HG02938 (cell line): ENCODE data around the gene RSRC2.
"Not testable (repeated sequence)": the region's sequence is repeated elsewhere in the genome, so short reads cannot be mapped to it uniquely, and the experiment has no call there.

Source experiments
- ATAC-seq: cut with Tn5 transposase; IDR thresholded peaks from one replicate; pipeline ENCODE4 v1.9.1; 2021; ENCODE audit warnings: mild to moderate bottlenecking, moderate library complexity; ENCODE audit not compliant: unreplicated experiment

RSRC2 gene, protein sequence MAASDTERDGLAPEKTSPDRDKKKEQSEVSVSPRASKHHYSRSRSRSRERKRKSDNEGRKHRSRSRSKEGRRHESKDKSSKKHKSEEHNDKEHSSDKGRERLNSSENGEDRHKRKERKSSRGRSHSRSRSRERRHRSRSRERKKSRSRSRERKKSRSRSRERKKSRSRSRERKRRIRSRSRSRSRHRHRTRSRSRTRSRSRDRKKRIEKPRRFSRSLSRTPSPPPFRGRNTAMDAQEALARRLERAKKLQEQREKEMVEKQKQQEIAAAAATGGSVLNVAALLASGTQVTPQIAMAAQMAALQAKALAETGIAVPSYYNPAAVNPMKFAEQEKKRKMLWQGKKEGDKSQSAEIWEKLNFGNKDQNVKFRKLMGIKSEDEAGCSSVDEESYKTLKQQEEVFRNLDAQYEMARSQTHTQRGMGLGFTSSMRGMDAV

DNA sequence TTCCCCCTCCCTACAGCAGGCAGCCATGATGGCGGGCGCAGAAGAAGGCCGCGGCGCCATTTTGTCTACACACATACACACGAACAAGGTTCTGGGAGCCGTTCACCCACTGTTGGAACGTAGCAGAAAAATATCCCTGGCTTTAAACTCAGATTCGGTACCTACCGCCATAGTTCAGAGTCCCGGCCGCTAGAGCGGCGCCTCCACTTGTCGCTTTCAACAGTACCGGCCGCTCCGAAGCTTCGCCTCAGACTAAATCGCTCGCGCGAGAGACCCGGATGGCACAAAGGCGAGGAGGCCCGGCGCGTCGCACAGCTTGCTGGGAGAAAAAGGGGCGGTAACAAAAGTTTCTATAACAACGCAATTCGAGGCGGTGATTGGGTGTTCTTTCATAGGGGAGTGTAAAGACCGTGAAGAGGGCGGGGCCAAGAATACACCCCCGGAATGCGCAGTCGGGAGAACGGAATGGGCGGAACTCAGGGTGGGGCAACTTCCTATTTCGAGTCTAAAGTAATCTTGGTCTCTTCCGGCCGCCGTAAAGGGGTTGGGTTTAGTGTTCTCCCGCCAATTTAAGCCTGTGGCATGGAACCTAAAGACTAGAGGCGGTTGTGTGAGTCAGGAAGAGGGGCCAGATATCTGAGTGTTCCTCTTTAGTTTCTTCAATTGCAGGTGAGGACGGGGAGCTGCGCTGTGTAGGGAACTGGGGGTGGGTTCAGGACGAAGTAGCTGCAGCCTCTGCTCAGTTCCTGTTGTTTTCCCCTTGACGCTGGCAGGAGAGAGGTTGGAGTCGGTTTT, at the start of gene RSRC2, which contains the start of gene KNTC1:
Gene RSRC2 (minus strand): TSS at position 254 of the 795 bp plus-strand sequence. CDS start 83 bp downstream, at position 171.
Gene KNTC1 (plus strand): TSS at position 567 of the 795 bp plus-strand sequence. CDS start 2,815 bp downstream, outside the sequence.
- ATAC-seq = peak; percentile 92

GRCh38 chr12:122571821-122572220, 45.1 kb upstream of the RSRC2 start:
- no peak for ATAC-seq

DNA sequence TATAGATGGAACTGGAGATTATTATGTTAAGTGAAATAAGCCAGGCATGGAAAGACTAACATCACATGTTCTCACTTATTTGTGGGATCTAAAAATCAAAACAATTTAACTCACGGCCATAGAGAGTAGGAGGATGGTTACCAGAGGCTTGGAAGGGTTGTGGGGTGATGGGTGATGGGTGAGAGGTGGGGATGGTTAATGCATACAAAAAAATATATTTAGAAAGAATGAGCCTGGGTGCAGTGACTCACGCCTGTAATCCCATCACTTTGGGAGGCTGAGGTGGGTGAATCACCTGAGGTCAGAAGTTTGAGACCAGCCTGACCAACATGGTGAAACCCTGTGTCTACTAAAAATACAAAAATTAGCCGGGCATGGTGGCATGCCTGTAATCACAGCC, 43.3 kb upstream of the RSRC2 start:
- ATAC-seq = not testable (repeated sequence)

GRCh38 chr12:122569288-122569687, 42.6 kb upstream of the RSRC2 start:
- ATAC-seq = no peak

DNA sequence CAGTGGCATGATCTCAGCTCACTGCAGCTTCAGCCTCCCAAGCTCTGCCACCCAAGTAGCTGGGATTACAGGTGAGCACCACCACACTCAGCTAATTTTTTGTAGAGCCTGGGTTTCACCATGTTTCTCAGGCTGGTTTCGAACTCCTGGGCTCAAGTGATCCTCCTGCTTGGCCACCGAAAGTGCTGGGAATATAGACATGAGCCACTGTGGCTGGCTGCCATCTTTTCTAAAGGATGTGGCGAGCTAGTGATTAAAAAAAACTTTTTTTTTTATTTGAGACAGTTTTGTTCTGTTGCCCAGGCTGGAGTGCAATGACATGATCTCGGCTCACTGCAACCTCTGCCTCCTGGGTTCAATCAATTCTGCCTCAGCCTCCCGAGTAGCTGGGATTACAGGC, 40.1 kb upstream of the RSRC2 start:
- not testable (repeated sequence) for ATAC-seq

DNA sequence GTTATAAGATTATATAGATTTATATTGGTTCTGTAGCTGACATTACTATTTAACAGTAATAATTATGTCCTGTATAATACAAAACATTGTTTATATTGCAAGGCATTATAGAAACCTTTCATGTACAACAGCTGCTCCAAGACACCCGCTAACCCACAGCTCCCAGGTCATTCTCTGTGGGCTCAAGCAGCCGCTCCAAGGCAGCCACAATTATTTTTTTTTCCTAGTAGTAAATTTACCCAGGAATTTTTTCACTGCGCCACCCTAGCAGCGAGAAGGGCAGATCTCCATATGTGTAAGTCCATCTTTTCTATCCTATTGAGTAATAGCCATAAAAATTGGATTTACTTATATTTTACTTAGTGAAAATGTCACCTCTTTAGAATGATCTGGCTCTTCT, 36.6 kb upstream of the RSRC2 start:
- no peak for ATAC-seq

DNA sequence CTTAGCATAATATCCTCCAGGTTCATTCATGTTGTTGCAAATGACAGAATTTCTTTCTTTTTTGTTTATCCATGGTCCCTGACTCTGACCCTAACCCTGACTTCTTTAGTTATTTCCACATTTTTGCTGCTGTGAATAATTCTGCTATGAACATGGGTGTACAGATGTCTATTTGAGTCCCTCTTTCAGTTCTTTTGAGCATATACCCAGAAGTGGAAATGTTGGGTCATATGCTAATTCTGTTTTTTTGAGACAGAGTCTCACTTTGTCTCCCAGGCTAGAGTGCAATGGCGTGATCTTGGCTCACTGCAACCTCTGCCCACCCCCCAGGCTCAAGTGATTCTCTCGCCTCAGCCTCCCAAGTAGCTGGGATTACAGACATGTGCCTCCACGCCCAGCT, 33.4 kb upstream of the RSRC2 start:
- ATAC-seq = no peak

GRCh38 chr12:122558745-122559641, 32.3 kb upstream of the RSRC2 start:
- ATAC-seq = peak; percentile 45

DNA sequence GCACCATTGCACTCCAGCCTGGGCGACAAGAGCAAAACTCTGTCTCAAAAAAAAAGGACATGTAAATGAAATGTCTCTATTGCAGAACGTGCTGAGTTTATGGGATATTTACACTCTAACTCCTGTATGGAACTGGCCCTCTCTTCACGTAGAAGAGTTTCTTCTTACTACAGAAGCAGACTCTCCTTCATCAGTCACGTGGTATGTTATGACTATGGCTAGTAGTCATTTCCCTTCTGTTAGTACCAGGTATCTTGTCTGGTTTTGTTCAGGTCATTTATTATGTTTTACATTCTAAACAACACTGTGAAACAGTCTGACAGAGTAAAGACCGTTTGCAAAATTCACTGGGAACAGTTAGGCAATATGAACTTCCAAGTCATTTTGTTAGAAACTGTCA, 20.6 kb upstream of the RSRC2 start:
- no peak for ATAC-seq

DNA sequence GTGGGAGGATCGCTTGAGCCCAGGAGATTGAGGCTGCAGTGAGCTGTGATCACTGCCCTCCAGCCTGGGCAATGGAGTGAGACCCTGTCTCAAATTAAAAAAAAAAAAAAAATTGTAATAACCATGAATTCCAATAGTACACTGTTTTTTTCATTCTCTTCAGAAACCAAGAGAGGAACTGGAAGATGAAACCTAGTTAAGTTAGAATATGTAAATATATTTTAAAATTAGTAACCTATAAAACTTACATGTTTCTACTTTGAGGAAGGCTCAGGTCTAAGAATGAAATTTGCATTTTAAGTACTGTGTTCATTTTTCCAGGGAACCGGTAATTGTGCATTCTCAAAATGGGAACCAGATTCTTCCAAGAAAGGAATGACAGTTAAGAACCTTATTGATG, 19.1 kb upstream of the RSRC2 start:
- peak; percentile 72 for ATAC-seq

- no peak for ATAC-seq
These were observed 17.8 kb upstream of the RSRC2 start for GRCh38 chr12:122544537-122544936.

DNA sequence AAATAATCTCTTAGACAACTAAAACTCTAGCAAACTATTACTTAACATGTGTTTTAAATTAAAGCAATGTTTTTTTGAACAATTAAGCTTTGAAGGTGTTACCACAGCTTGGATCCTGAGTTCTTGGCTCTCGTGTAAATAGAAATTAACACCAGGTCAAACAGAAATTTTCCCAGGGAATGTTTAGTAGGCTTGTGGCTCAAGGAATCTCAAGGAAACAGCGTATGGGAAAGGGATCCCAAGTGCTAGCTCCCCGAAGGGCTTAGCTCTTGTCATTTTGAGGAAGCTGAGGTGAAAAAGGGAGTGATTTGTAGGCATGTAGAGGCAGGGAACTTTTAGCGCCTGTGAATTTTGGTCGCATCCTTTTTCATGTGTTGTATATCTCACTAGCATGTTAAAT, 11.8 kb upstream of the RSRC2 start:
- ATAC-seq = no peak

GRCh38 chr12:122537021-122537420, 10.3 kb upstream of the RSRC2 start:
- ATAC-seq = no peak

- ATAC-seq = no peak
These were observed 7.1 kb upstream of the RSRC2 start for GRCh38 chr12:122533856-122534255.

DNA sequence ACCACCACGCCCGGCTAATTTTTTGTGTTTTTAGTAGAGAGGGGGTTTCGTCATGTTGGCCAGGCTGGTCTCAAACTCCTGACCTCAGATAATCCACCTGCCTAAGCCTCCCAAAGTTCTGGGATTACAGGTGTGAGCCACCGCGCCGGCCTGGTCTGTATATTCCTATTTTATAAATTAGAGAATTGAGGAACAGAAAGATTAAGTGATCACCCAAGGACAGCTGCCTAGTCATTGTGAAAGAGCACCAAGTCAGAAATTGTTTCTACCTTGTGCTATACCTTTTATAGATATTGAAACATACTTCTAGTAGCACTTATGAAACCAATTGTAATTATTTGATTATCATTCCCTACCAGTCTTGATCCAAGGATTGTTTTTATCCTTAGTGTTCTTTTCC, 2.3 kb upstream of the RSRC2 start:
- ATAC-seq = no peak

DNA sequence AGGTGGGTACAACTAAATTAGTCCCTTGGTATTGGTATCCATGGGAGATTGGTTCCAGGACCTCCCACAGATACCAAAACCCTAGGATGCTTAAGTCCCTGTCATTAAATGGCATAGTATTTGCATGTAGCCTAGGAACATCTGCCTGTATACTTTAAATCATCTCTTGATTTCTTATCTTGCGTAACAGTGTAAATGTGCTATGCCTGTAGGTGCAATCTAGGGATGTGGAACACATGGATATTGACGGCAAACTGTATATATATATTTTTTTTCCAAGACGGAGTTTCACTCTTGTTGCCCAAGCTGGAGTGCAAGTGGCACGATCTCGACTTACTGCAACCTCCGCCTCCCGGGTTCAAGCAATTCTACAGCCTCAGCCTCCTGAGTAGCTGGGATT, 1.8 kb upstream of the RSRC2 start:
- ATAC-seq = no peak

GRCh38 chr12:122527478-122527944, 775 bp upstream of the RSRC2 start:
- no peak for ATAC-seq

GRCh38 chr12:122523846-122524718, 2.7 kb downstream of the RSRC2 start:
- ATAC-seq = no peak

DNA sequence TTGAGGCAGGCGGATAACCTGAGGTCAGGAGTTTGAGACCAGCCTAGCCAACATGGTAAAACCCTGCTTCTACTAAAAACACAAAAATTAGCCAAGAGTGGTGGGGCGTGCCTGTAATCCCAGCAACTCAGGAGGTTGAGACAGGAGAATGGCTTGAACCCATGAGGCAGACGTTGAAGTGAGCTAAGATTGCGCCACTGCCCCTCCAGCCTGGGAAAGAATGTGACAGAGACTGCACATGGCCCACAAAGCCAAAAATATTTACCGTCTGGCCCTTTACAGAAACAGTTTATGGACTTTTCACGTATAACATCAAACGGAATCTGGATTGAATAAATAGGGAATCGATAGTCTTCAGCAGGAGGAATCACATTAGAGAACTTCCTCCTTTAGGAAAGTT, 3.5 kb downstream of the RSRC2 start:
- no peak for ATAC-seq

DNA sequence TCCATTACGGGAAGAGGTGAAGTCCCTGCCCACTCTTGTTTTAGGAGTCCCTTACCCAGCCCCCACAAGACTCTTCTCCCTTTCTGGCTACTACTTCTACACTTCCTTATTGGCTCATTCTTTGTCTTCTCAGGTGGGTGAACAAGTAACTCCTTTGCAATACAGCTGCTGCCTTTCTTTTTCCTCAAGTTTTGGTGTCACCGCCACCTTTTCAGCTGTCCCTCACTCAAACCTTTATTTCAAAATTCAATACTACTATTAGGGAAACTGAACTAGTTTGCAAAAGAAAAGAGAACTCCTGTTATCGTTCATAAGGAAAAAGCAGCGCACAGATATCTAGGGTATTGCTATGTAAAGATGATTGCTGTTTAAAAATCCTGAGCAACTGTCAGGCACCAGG, 6.1 kb downstream of the RSRC2 start:
- no peak for ATAC-seq
